ENCODE data around the gene MBOAT1. TPM values are rescaled to one million over a fixed set of nuclear protein-coding genes. Genes with fewer than 3 reads are reported as not detected.

The MBOAT1 gene
- total RNA-seq, 1 donor from 2014 or later: 5.4 TPM

- TF ChIP-seq CTCF (IDR thresholded peaks at IDR 0.05): no peak
- no peak overlapping the region for H3K27ac ChIP-seq
- H3K9me3 ChIP-seq: no peaks in the 10 kb centered on the region
- intact Hi-C loops (cut with DNase I): no loop called here
- no peaks in the 10 kb centered on the region for H3K4me1 ChIP-seq
- H3K36me3 ChIP-seq: no peaks in the 10 kb centered on the region
- H3K4me3 ChIP-seq: no peak overlapping the region
- no peaks in the 10 kb centered on the region for H3K27me3 ChIP-seq
- DNase-seq (ENCODE audit: low spot score in 2 of 2): no peak
Observed at GRCh38 chr6:20191992-20192391, 20.3 kb downstream of the MBOAT1 start.

- no peaks in the 10 kb centered on the region for H3K4me1 ChIP-seq
- H3K9me3 ChIP-seq: no peaks in the 10 kb centered on the region
- TF ChIP-seq CTCF (IDR thresholded peaks at IDR 0.05): no peak
- DNase-seq (ENCODE audit: low spot score in 2 of 2): no peak
- H3K36me3 ChIP-seq: no peaks in the 10 kb centered on the region
- no peak overlapping the region for H3K4me3 ChIP-seq
- no peak overlapping the region for H3K27ac ChIP-seq
- H3K27me3 ChIP-seq: no peaks in the 10 kb centered on the region
- intact Hi-C loops (cut with DNase I): no loop called here
Observed at GRCh38 chr6:20188630-20189075, 23.6 kb downstream of the MBOAT1 start.

- intact Hi-C loops (cut with DNase I): no loop called here
- TF ChIP-seq CTCF (IDR thresholded peaks at IDR 0.05): no peak
- Histone ChIP-seq H3K36me3 (no peaks in the 10 kb centered on the region), H3K27me3 (no peaks in the 10 kb centered on the region), H3K4me1 (no peaks in the 10 kb centered on the region), H3K9me3 (no peaks in the 10 kb centered on the region), H3K4me3 (no peak overlapping the region), H3K27ac (no peak overlapping the region)
- no peak for DNase-seq (ENCODE audit: low spot score in 2 of 2)
Observed at GRCh38 chr6:20186981-20187380, 25.3 kb downstream of the MBOAT1 start.

GRCh38 chr6:20183706-20184105 lies 28.6 kb downstream of the MBOAT1 start:
- H3K27ac ChIP-seq: no peak overlapping the region
- H3K9me3 ChIP-seq: no peaks in the 10 kb centered on the region
- no peaks in the 10 kb centered on the region for H3K4me1 ChIP-seq

GRCh38 chr6:20182926-20183521 lies 29.2 kb downstream of the MBOAT1 start:
- Histone ChIP-seq H3K4me1 (no peaks in the 10 kb centered on the region), H3K27me3 (no peaks in the 10 kb centered on the region), H3K9me3 (no peaks in the 10 kb centered on the region), H3K4me3 (no peak overlapping the region), H3K27ac (no peak overlapping the region), H3K36me3 (no peaks in the 10 kb centered on the region)
- TF ChIP-seq CTCF (IDR thresholded peaks at IDR 0.05): no peak
- no peak for DNase-seq (ENCODE audit: low spot score in 2 of 2)
- intact Hi-C loops (cut with DNase I): no loop called here

More at GRCh38 chr6:20183706-20184105, 28.6 kb downstream of the MBOAT1 start:
- DNase-seq (ENCODE audit: low spot score in 2 of 2): no peak
- Histone ChIP-seq H3K4me3 (no peak overlapping the region), H3K27me3 (no peaks in the 10 kb centered on the region), H3K36me3 (no peaks in the 10 kb centered on the region)
- no peak for TF ChIP-seq CTCF (IDR thresholded peaks at IDR 0.05)
- intact Hi-C loops (cut with DNase I): no loop called here

GRCh38 chr6:20182069-20182468 lies 30.2 kb downstream of the MBOAT1 start:
- intact Hi-C loops (cut with DNase I): no loop called here
- Histone ChIP-seq H3K36me3 (no peaks in the 10 kb centered on the region), H3K4me3 (no peak overlapping the region), H3K27ac (no peak overlapping the region), H3K27me3 (no peaks in the 10 kb centered on the region), H3K4me1 (no peaks in the 10 kb centered on the region), H3K9me3 (no peaks in the 10 kb centered on the region)
- DNase-seq (ENCODE audit: low spot score in 2 of 2): no peak
- TF ChIP-seq CTCF (IDR thresholded peaks at IDR 0.05): no peak
